HL-60 (cell line): ENCODE data around the gene RHBDL1.

Experiments
- DNase-seq, 2 experiments: peaks; one replicate each; pipeline ENCODE4 v3.0.0-alpha.2; 2010 to 2020; ENCODE audit warnings: low read depth in 1 of 2, low spot score in 1 of 2
- H3K27ac ChIP-seq: fragments of 250-450 bp; sonication (Bioruptor Pico); replicated peaks from 2 replicates; pipeline ENCODE4 v1.5.1; 2020; ENCODE audit warnings: mild to moderate bottlenecking, moderate library complexity
- H3K27me3 ChIP-seq: fragments of 250-450 bp; sonication (Bioruptor Pico); 2 replicates; pipeline ENCODE4 v1.5.1; 2021; ENCODE audit warnings: mild to moderate bottlenecking, moderate library complexity; ENCODE audit not compliant: insufficient read depth, poor library complexity, severe bottlenecking
- H3K4me3 ChIP-seq: replicated peaks from 2 replicates; pipeline ENCODE4 v1.5.1; 2011; ENCODE audit warnings: mild to moderate bottlenecking, control low read depth, low read length; ENCODE audit not compliant: insufficient read depth
- GABPA ChIP-seq: IDR thresholded peaks from 2 replicates; pipeline ENCODE4 v1.6.1; 2012; ENCODE audit warnings: low read depth
- POLR2AphosphoS5 ChIP-seq: IDR thresholded peaks from 2 replicates; pipeline ENCODE4 v1.6.1; 2012; ENCODE audit warnings: low read depth
- REST ChIP-seq: IDR thresholded peaks from 2 replicates; pipeline ENCODE4 v1.6.1; 2012; ENCODE audit warnings: low read depth; ENCODE audit not compliant: insufficient replicate concordance
- SPI1 ChIP-seq: IDR thresholded peaks from 2 replicates; pipeline ENCODE4 v1.6.1; 2012; ENCODE audit warnings: low read depth, mild to moderate bottlenecking, borderline replicate concordance
- TF ChIP-seq, protein P1 (sequence below): IDR thresholded peaks from one replicate; pipeline ENCODE4 v1.5.1; 2011; ENCODE audit warnings: low read length, control low read depth, inconsistent platforms; ENCODE audit not compliant: insufficient read depth

The RHBDL1 gene

GRCh38 chr16:678209-678857 lies 2.9 kb downstream of the RHBDL1 start:
- no peaks in the 10 kb centered on the region for H3K27me3 ChIP-seq
- no peak for DNase-seq
- TF ChIP-seq REST = no peak
- TF ChIP-seq, protein P1, sequence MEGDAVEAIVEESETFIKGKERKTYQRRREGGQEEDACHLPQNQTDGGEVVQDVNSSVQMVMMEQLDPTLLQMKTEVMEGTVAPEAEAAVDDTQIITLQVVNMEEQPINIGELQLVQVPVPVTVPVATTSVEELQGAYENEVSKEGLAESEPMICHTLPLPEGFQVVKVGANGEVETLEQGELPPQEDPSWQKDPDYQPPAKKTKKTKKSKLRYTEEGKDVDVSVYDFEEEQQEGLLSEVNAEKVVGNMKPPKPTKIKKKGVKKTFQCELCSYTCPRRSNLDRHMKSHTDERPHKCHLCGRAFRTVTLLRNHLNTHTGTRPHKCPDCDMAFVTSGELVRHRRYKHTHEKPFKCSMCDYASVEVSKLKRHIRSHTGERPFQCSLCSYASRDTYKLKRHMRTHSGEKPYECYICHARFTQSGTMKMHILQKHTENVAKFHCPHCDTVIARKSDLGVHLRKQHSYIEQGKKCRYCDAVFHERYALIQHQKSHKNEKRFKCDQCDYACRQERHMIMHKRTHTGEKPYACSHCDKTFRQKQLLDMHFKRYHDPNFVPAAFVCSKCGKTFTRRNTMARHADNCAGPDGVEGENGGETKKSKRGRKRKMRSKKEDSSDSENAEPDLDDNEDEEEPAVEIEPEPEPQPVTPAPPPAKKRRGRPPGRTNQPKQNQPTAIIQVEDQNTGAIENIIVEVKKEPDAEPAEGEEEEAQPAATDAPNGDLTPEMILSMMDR = no peak
- TF ChIP-seq GABPA = no peak
- no peak for TF ChIP-seq SPI1
- no peak for TF ChIP-seq POLR2AphosphoS5
- no peak overlapping the region for H3K27ac ChIP-seq
- no peak overlapping the region for H3K4me3 ChIP-seq

GRCh38 chr16:678858-679813 lies 3.7 kb downstream of the RHBDL1 start:
- peak overlapping the region; percentile 65 for H3K27ac ChIP-seq
- peak in 1 of 2 experiments; percentile 55 for DNase-seq

More at GRCh38 chr16:678858-679813, 3.7 kb downstream of the RHBDL1 start:
- H3K4me3 ChIP-seq = peak overlapping the region; percentile 49
- no peaks in the 10 kb centered on the region for H3K27me3 ChIP-seq
- TF ChIP-seq, protein P1 = no peak
- TF ChIP-seq GABPA = no peak
- no peak for TF ChIP-seq REST
- peak; percentile 48 for TF ChIP-seq POLR2AphosphoS5
